ENCODE measurements around the gene DCP1B. TPM values are rescaled to one million over a fixed set of nuclear protein-coding genes. Genes with fewer than 3 reads are reported as not detected.

DCP1B gene
- total RNA-seq = 10 to 100 TPM; 12.4 to 47.9 (median 35.6) TPM
- polyA plus RNA-seq = 10 to 100 TPM; 12.4 to 29.0 (median 13.3) TPM
- long read RNA-seq, donor 1, transcript DCP1B-201 (9 exons, 2,086 nt) = major isoform, 7 of 9 reads
- long read RNA-seq, donor 1, partial matches to known transcripts = 0 of 9 reads
- long read RNA-seq, donor 1, other reads (novel, unspliced or antisense) = 0 of 9 reads
- long read RNA-seq, donor 2, transcript DCP1B-201 (9 exons, 2,086 nt) = major isoform, 5 of 7 reads
- long read RNA-seq, donor 2, partial matches to known transcripts = 0 of 7 reads
- long read RNA-seq, donor 2, other reads (novel, unspliced or antisense) = 0 of 7 reads
- long read RNA-seq, donor 3, partial matches to known transcripts = 5 of 5 reads
- long read RNA-seq, donor 3, other reads (novel, unspliced or antisense) = 0 of 5 reads
- long read RNA-seq, donor 4, transcript DCP1B-201 (9 exons, 2,086 nt) = major isoform, 8 of 11 reads
- long read RNA-seq, donor 4, partial matches to known transcripts = 1 of 11 reads
- long read RNA-seq, donor 4, other reads (novel, unspliced or antisense) = 0 of 11 reads
- long read RNA-seq, donor 5, transcript DCP1B-201 (9 exons, 2,086 nt) = major isoform, 38 of 51 reads
- long read RNA-seq, donor 5, partial matches to known transcripts = 4 of 51 reads
- long read RNA-seq, donor 5, other reads (novel, unspliced or antisense) = 3 of 51 reads
- long read RNA-seq, donor 6, transcript DCP1B-201 (9 exons, 2,086 nt) = major isoform, 9 of 12 reads
- long read RNA-seq, donor 6, partial matches to known transcripts = 0 of 12 reads
- long read RNA-seq, donor 6, other reads (novel, unspliced or antisense) = 1 of 12 reads
- long read RNA-seq, donor 7, partial matches to known transcripts = 0 of 3 reads
- long read RNA-seq, donor 7, other reads (novel, unspliced or antisense) = 0 of 3 reads
- long read RNA-seq, donor 8, partial matches to known transcripts = 0 of 7 reads
- long read RNA-seq, donor 8, other reads (novel, unspliced or antisense) = 0 of 7 reads
- long read RNA-seq, donor 9, partial matches to known transcripts = 6 of 7 reads
- long read RNA-seq, donor 9, other reads (novel, unspliced or antisense) = 0 of 7 reads
- long read RNA-seq, donor 10, partial matches to known transcripts = 0 of 2 reads
- long read RNA-seq, donor 10, other reads (novel, unspliced or antisense) = 0 of 2 reads

- peak within 1 kb of the TSS; percentile 63 to 96 (median 81) for H3K4me3 ChIP-seq
- H3K36me3 ChIP-seq (replicated peaks in 1 of 2) = no peaks in the 10 kb centered on the region
- DNase-seq = peak; percentile 97 to 99 (median 98)
- intact Hi-C loops (cut with DNase I) = no loop called here
- H3K27me3 ChIP-seq = no peaks in the 10 kb centered on the region
- peak in 2 of 6 experiments; percentile 12 to 43 for TF ChIP-seq CTCF (IDR thresholded peaks at IDR 0.05)
- TF ChIP-seq POLR2A (IDR thresholded peaks at IDR 0.05) = peak in 1 of 2 donors; percentile 91
- H3K4me1 ChIP-seq (replicated peaks in 1 of 2) = peaks cover 35 to 49% of the 10 kb centered on the region in 2 donors
- 3 to 8% (median 3%) methylated on average over 20 to 55 of the region's 55 CpGs for WGBS, 4 donors
- H3K27ac ChIP-seq = peak within 1 kb of the TSS; percentile 58 to 95 (median 88)
- H3K9me3 ChIP-seq (replicated peaks in 1 of 3) = no peaks in the 10 kb centered on the region
These were observed at the start of gene DCP1B for GRCh38 chr12:2004113-2004929. Gene DCP1B (minus strand): TSS chr12:2004457. CDS start chr12:2004431, 26 bp downstream.

GRCh38 chr12:2053691-2054090 is 49.4 kb upstream of the DCP1B start:
- peak overlapping the region in 2 of 5 donors; percentile 67 to 82 for H3K27ac ChIP-seq
- intact Hi-C loops (cut with DNase I) = loop anchor here (10.0 kb wide), 2 partner anchors 231 to 531 kb away; no protein-coding TSS in a partner anchor
- H3K9me3 ChIP-seq (replicated peaks in 1 of 3) = no peaks in the 10 kb centered on the region
- no peaks in the 10 kb centered on the region for H3K36me3 ChIP-seq (replicated peaks in 1 of 2)
- peak in 1 of 7 donors; percentile 37 for DNase-seq
- H3K4me1 ChIP-seq (replicated peaks in 1 of 2) = peaks cover 0 to 6% of the 10 kb centered on the region in 2 donors
- 0 to 2% (median 1%) methylated on average over 26 to 60 of the region's 60 CpGs; no CpG with 5 or more reads in 1 of the 4 donors for WGBS, 4 donors
- TF ChIP-seq CTCF (IDR thresholded peaks at IDR 0.05) (no peak), POLR2A (IDR thresholded peaks at IDR 0.05) (no peak)
- H3K27me3 ChIP-seq = no peaks in the 10 kb centered on the region
- H3K4me3 ChIP-seq = peak overlapping the region in 2 of 4 donors; percentile 34 to 69

GRCh38 chr12:2052826-2053678 is 48.8 kb upstream of the DCP1B start, which contains the start of gene CACNA1C:
Gene CACNA1C (plus strand): TSS chr12:2052987. CDS start chr12:2053563, 576 bp downstream.
- Histone ChIP-seq H3K4me3 (peak within 1 kb of the TSS in 3 of 4 donors; percentile 25 to 69 (median 34)), H3K27me3 (no peaks in the 10 kb centered on the region), H3K4me1 (replicated peaks in 1 of 2) (peaks cover 0 to 6% of the 10 kb centered on the region in 2 donors), H3K9me3 (replicated peaks in 1 of 3) (no peaks in the 10 kb centered on the region), H3K27ac (peak within 1 kb of the TSS in 3 of 5 donors; percentile 32 to 82 (median 67)), H3K36me3 (replicated peaks in 1 of 2) (no peaks in the 10 kb centered on the region)
- peak in 5 of 7 donors; percentile 29 to 57 (median 39) for DNase-seq
- 0 to 5% (median 0%) methylated on average over 17 to 90 of the region's 90 CpGs for WGBS, 4 donors
- TF ChIP-seq CTCF (IDR thresholded peaks at IDR 0.05) (peak in 3 of 6 experiments; percentile 25 to 39 (median 39)), POLR2A (IDR thresholded peaks at IDR 0.05) (peak in 1 of 2 donors; percentile 15)
- intact Hi-C loops (cut with DNase I) = loop anchor here (10.0 kb wide), 2 partner anchors 232 to 532 kb away; no protein-coding TSS in a partner anchor
